Sigmoid colon (tissue), 7 donors: ENCODE data around the gene RPS15. TPM values are rescaled to one million over a fixed set of nuclear protein-coding genes. Genes with fewer than 3 reads are reported as not detected.

ENCODE experiments used
- DNase-seq: peaks from one replicate; pipeline ENCODE4 v3.0.0-alpha.2; 2019
- H3K27ac ChIP-seq, 4 donors: fragments of 200-600 bp; sonication (generic); one replicate each; pipeline ENCODE4 v1.5.1; 2016 to 2019; ENCODE audit warnings: mild to moderate bottlenecking in 1 of 4
- H3K27me3 ChIP-seq, 3 donors: fragments of 200-600 bp; sonication (generic); one replicate each; pipeline ENCODE4 v1.5.1; 2019; ENCODE audit warnings: mild to moderate bottlenecking in 1 of 3
- H3K36me3 ChIP-seq, 4 donors: fragments of 200-600 bp; sonication (generic); one replicate each; pipeline ENCODE4 v1.5.1; 2016 to 2019
- H3K4me1 ChIP-seq, 4 donors: fragments of 200-600 bp; sonication (generic); one replicate each; pipeline ENCODE4 v1.5.1; 2017 to 2019
- H3K4me3 ChIP-seq, 4 donors: fragments of 200-600 bp; sonication (generic); one replicate each; pipeline ENCODE4 v1.5.1; 2017 to 2019; ENCODE audit warnings: mild to moderate bottlenecking in 2 of 4, moderate library complexity in 1 of 4
- H3K9me3 ChIP-seq, 4 donors: fragments of 200-600 bp in 3 of 4; sonication (generic) in 3 of 4; one replicate each; pipeline versions ENCODE4 v1.5.1 to v1.6.1; 2013 to 2019
- CTCF ChIP-seq, 4 experiments: fragments of 450-650 bp in 3 of 4; fragments of 200-600 bp in 1 of 4; IDR thresholded peaks; one replicate each; pipeline ENCODE4 v1.5.1; 2016 to 2019; ENCODE audit warnings: antibody characterized with exemption in 4 of 4, mild to moderate bottlenecking in 3 of 4, moderate library complexity in 2 of 4
- EP300 ChIP-seq, 4 donors: sonication (generic); formaldehyde crosslinking; IDR thresholded peaks; one replicate each; pipeline ENCODE4 v1.6.1; 2017; ENCODE audit warnings: antibody characterized with exemption in 4 of 4
- POLR2A ChIP-seq, 2 donors: fragments of 450-650 bp; IDR thresholded peaks; one replicate each; pipeline ENCODE4 v1.6.1; 2016; ENCODE audit warnings: antibody characterized with exemption in 2 of 2, mild to moderate bottlenecking in 2 of 2, moderate library complexity in 2 of 2
- POLR2AphosphoS5 ChIP-seq, 4 donors: sonication (generic); formaldehyde crosslinking; IDR thresholded peaks; one replicate each; pipeline ENCODE4 v1.6.1; 2017; ENCODE audit warnings: antibody characterized with exemption in 4 of 4
- WGBS, 2 donors: extraction: QIAGEN DNeasy Blood & Tissue Kit; methylation state at CpG; one replicate each; pipeline ENCODE4 v1.1.7; 2013; 5-methylcytosine and 5-hydroxymethylcytosine counted together
- intact Hi-C: fragments of 100-400 bp; cut with DNase I; formaldehyde crosslinking; loops from one replicate; pipeline ENCODE4 v1.15.1; 2023
- polyA plus RNA-seq, 3 donors: library from polyadenylated mRNA; stranded (reverse); fragments of 200-250 nt; gene quantifications; one replicate each; pipeline ENCODE4 v1.2.3, GENCODE V29; 2013
- total RNA-seq, 4 donors: library from RNA; depleted of rRNA; stranded (reverse); fragments of >200 nt; gene quantifications; one replicate each; pipeline ENCODE4 v1.1.0, GENCODE V29; 2016
- donor health status: healthy with polysubstance abuse.
- donor health status: Bipolar disorder and iron deficiency.
- donor health status: healthy.

The RPS15 gene
- total and polyA plus RNA-seq, 7 donors = 2,516 to 5,641 (median 3,724) TPM

- Histone ChIP-seq H3K27ac (peak overlapping the region in 1 of 4 donors; percentile 39), H3K4me1 (peaks cover 0 to 23% (median 21%) of the 10 kb centered on the region in 4 donors), H3K27me3 (peaks cover 0 to 12% (median 5%) of the 10 kb centered on the region in 3 donors), H3K36me3 (no peaks in the 10 kb centered on the region), H3K9me3 (no peaks in the 10 kb centered on the region), H3K4me3 (peak overlapping the region in 3 of 4 donors; percentile 52 to 70 (median 56))
- intact Hi-C loops = loop anchor here (5.0 kb wide), 1 partner anchor 85 kb away; no protein-coding TSS in a partner anchor
- TF ChIP-seq EP300 (IDR thresholded peaks at IDR 0.05) (no peak), POLR2A (IDR thresholded peaks at IDR 0.05) (no peak), CTCF (IDR thresholded peaks at IDR 0.05) (no peak), POLR2AphosphoS5 (IDR thresholded peaks at IDR 0.05) (no peak)
- no peak for DNase-seq
- 43 to 55% methylated on average over 11 of the region's 11 CpGs for WGBS, 2 donors
These were observed 36.3 kb upstream of the RPS15 start for GRCh38 chr19:1401889-1402217.

- no peaks in the 10 kb centered on the region for H3K36me3 ChIP-seq
- H3K4me3 ChIP-seq = no peak overlapping the region
- no peak overlapping the region for H3K27ac ChIP-seq
- DNase-seq = no peak
- no peaks in the 10 kb centered on the region for H3K9me3 ChIP-seq
- intact Hi-C loops = loop anchor here (5.0 kb wide), 1 partner anchor 85 kb away; no protein-coding TSS in a partner anchor
- WGBS, 2 donors = 52% methylated on average over 25 of the region's 25 CpGs
- no peak for TF ChIP-seq POLR2A (IDR thresholded peaks at IDR 0.05)
- TF ChIP-seq CTCF (IDR thresholded peaks at IDR 0.05) = no peak
- TF ChIP-seq EP300 (IDR thresholded peaks at IDR 0.05) = no peak
- no peak for TF ChIP-seq POLR2AphosphoS5 (IDR thresholded peaks at IDR 0.05)
- peaks cover 0 to 12% (median 5%) of the 10 kb centered on the region in 3 donors for H3K27me3 ChIP-seq
- peaks cover 0 to 25% (median 22%) of the 10 kb centered on the region in 4 donors for H3K4me1 ChIP-seq
These were observed 35.7 kb upstream of the RPS15 start for GRCh38 chr19:1402411-1403070.

- TF ChIP-seq POLR2AphosphoS5 (IDR thresholded peaks at IDR 0.05) = peak; percentile 16 to 47 (median 36)
- TF ChIP-seq CTCF (IDR thresholded peaks at IDR 0.05) = peak in 3 of 4 experiments; percentile 6 to 45 (median 26)
- peak in 1 of 4 donors; percentile 37 for TF ChIP-seq EP300 (IDR thresholded peaks at IDR 0.05)
- no peak for TF ChIP-seq POLR2A (IDR thresholded peaks at IDR 0.05)
- Histone ChIP-seq H3K4me1 (peaks cover 4 to 41% (median 39%) of the 10 kb centered on the region in 4 donors), H3K27ac (peak overlapping the region; percentile 79 to 98 (median 92)), H3K27me3 (peaks cover 0 to 9% (median 0%) of the 10 kb centered on the region in 3 donors), H3K4me3 (peak overlapping the region; percentile 37 to 99 (median 93)), H3K36me3 (no peaks in the 10 kb centered on the region), H3K9me3 (no peaks in the 10 kb centered on the region)
- intact Hi-C loops = loop anchor here (2.0 to 5.0 kb wide), 3 partner anchors 24 to 130 kb away; partner anchors contain the start of genes FAM174C and NDUFS7
- WGBS, 2 donors = 0 to 1% methylated on average over 72 of the region's 72 CpGs
- peak; percentile 99 for DNase-seq
These were observed 31.2 kb upstream of the RPS15 start for GRCh38 chr19:1406774-1407527.

GRCh38 chr19:1407528-1408299, 30.5 kb upstream of the RPS15 start, which contains the start of gene DAZAP1:
Gene DAZAP1 (plus strand): TSS chr19:1407586. CDS start chr19:1407774, 188 bp downstream.
- intact Hi-C loops = loop anchor here (2.0 to 5.0 kb wide), 3 partner anchors 25 to 130 kb away; partner anchors contain the start of genes FAM174C and NDUFS7
- Histone ChIP-seq H3K27ac (peak within 1 kb of the TSS; percentile 91 to 98 (median 94)), H3K4me3 (peak within 1 kb of the TSS; percentile 93 to 99 (median 94)), H3K27me3 (peaks cover 0 to 1% (median 0%) of the 10 kb centered on the region in 3 donors), H3K36me3 (peaks cover 0 to 2% (median under 1%) of the 10 kb centered on the region in 4 donors), H3K4me1 (peaks cover 4 to 48% (median 46%) of the 10 kb centered on the region in 4 donors), H3K9me3 (no peaks in the 10 kb centered on the region)
- peak; percentile 74 for DNase-seq
- 1% methylated on average over 121 of the region's 121 CpGs for WGBS, 2 donors
- TF ChIP-seq POLR2AphosphoS5 (IDR thresholded peaks at IDR 0.05) = peak in 2 of 4 donors; percentile 46 to 61
- TF ChIP-seq EP300 (IDR thresholded peaks at IDR 0.05) = no peak
- no peak for TF ChIP-seq POLR2A (IDR thresholded peaks at IDR 0.05)
- no peak for TF ChIP-seq CTCF (IDR thresholded peaks at IDR 0.05)
